UCSD-AML1 (cell line): ENCODE data around the gene FAM234B.
"Not testable (repeated sequence)": the region's sequence is repeated elsewhere in the genome, so short reads cannot be mapped to it uniquely, and the experiment has no call there.

Experiments used
- DNase-seq: peaks from one replicate; lab custom pipeline; 2025; ENCODE audit not compliant: unreplicated experiment; lab: John Stamatoyannopoulos, UW

Gene FAM234B

DNA sequence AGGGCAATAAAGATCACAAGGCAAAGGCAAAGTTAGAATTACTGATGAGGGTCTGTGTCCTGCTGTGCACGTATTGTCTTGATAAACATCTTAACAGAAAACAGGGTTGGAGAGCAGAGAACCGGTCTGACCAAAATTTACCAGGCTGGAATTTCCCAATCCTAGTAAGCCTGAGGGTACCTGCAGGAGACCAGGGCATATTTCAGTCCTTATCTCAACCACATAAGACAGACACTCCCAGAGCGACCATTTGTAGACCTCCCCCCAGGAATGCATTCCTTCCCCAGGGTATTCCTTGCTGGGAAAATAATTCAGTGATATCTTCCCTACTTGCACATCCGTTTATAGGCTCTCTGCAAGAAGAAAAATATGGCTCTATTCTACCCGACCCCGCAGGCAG is 9.4 kb downstream of the FAM234B start:
- not testable (repeated sequence) for DNase-seq

- no peak for DNase-seq
Measured at GRCh38 chr12:13060581-13060980, 16.4 kb downstream of the FAM234B start.

- DNase-seq = no peak
Measured at GRCh38 chr12:13061377-13061776, 17.2 kb downstream of the FAM234B start.

GRCh38 chr12:13062669-13063068 is 18.5 kb downstream of the FAM234B start:
- no peak for DNase-seq

DNA sequence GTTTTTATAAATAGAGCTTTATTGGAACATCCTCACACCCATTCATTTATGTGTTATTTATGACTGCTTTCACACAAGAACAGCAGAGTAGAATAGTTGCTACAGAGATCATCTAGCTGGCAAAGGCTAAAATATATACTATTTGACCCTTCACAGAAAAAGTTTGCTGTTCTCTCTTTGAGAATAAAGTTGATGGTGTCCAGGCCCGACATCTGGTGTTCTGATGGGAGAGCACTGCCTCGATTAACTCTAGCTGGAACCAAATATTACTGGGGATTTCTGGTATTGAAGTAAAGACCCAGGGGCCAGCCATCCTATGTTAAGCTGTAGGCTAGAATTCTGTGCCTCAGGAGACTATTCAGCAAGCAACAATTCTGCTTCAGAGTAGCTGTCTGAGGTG is 21.8 kb downstream of the FAM234B start:
- no peak for DNase-seq

GRCh38 chr12:13066459-13066858 is 22.3 kb downstream of the FAM234B start:
- no peak for DNase-seq

GRCh38 chr12:13067322-13067721 is 23.1 kb downstream of the FAM234B start:
- no peak for DNase-seq

DNA sequence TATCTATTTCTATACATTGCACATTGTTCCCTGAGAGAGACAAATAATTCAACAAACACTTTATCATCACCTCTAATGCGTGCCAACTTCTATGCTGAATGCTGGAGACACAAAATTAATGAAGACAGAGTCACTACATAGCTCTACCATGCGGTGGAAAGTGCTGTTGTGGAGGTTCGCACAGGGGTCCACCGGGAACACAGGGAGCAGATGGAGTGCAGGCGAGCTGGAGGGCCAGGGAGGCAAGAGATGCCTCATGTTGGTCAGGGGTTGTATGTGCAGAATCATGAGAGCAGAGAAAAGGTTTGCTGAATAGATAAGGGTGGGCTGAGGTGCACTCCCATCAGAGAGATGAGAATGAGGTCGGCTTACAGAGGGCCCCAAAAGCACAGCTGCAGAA is 25.2 kb downstream of the FAM234B start:
- DNase-seq = no peak

GRCh38 chr12:13071305-13072280 is 27.4 kb downstream of the FAM234B start:
- no peak for DNase-seq

DNA sequence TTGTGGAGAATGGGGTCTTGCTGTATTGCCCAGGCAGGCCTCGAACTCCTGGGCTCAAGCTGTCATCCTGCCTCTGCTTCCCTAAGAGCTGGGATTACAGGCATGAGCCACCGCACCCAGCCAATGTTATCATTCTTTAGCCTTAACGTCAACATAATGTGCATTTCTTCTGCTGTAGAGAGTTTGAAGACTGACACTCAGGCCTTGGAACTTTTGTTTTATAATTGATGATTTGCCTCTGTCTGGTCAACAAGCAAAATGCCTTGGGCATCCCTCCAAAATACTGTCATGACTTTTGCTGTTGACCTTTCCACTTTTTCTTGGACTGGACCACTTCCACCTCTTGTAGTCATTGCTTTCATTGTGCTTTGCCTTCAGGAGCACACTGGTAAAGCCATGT is 29.0 kb downstream of the FAM234B start:
- no peak for DNase-seq

DNA sequence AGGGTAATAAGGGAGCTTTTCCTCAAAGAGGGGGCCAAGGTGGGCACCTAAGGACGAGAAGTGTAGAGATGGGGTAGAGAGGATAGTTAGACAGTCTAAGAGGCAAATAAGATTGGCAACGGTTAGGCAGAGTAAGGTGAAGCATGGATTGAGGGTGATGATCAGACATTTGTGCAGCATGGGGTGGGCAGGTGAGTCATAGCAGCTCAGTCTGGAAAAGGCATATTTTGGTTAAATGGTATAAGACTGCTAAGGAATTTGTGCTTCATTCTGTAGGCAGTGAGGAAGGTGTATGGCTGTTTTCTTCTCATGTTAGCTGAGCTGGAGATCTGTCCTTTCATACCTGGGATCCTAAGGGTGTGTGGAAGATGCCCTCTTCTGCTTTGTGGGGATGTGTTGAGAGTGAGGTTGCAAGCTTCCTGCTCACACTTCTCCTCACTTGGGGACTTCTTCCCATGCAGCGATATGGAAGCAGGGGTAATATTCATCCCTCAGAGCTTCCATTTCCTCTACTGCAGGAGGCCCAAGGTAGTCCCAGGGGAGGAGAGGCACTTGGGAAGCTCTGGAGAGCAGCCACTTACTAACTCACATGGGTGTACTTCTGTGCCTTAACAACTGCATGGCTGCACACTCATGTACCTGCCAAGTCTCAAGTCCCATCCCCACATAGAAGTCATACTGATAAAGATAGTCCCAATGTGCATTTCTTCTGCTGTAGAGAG is 30.4 kb downstream of the FAM234B start:
- no peak for DNase-seq

DNA sequence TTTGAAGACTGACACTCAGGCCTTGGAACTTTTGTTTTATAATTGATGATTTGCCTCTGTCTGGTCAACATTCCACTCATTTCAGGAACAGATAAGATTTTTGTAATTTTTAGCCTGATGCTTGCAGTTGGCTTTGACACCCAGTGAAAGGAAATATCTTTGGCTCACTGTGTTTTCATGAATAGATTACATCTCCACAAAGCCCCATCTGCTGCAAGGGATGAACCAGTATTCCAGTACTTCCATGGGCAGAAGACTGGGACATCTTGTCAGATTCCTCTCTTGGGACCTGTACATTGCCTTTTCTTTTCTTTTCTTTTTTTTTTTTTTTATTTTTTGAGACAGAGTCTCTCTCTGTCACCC is 30.9 kb downstream of the FAM234B start:
- DNase-seq = no peak

GRCh38 chr12:13075786-13076570 is 31.8 kb downstream of the FAM234B start:
- DNase-seq = no peak

DNA sequence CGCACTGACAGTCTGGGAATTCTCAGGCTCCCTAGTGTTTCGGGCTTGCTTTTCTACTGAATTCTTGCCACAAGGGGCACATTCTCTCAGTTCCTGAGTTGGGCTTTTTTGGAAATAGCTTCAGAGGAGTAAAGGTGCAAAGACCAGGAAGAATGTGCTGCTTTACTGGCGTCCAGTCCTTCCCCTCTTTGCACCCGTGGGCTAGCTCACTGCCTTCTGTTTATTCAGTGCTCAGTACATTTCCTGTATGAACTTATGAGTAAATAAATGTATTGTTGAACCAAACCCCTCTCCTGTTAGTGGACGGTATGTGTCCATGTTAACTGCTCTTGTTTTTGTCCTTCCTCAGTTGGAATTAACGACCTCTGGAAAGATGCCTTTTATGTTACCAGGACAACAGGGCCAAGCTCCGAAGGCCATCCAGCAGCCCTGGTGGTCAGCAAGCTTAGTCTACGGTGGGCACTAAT is 35.3 kb downstream of the FAM234B start:
- DNase-seq = no peak

- no peak for DNase-seq
Measured at GRCh38 chr12:13080266-13080665, 36.1 kb downstream of the FAM234B start.

GRCh38 chr12:13082861-13083260 is 38.7 kb downstream of the FAM234B start:
- DNase-seq = no peak

GRCh38 chr12:13083638-13084037 is 39.5 kb downstream of the FAM234B start:
- DNase-seq = not testable (repeated sequence)

DNA sequence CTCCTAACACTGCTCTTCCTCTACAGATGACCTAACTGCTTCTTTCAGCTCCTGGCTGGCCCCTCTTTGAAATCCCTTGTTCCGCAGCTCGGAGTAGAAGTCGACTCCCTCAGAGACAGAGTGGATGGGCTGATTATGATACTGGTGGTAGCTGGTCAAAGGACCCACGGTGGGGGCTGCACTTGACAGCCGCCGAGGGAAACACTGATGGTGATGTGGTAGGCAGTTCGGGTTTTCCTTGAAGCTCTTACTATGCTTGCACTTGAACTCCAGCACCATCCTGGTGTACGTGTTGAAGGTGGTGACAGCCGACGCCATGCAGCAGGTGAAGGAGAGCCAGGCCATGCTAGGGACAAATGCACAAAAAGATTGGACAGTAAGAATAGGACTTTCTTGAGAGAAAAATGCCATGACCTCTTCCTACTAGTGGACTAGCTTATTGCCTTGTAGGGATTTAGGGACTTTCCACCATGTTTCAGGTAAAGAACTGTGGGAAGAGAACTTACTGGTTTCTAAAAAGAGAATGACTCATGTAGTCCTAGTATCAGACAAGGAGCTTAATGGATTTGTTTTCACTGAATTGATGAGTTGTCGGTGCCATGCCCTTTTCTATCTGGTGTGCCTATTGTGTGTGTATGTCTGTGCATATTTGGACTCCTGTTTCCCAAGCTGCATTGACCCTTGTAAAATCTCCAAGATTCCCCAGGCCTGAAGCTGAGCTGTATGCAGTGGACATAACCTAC is 40.9 kb downstream of the FAM234B start:
- DNase-seq = no peak

DNA sequence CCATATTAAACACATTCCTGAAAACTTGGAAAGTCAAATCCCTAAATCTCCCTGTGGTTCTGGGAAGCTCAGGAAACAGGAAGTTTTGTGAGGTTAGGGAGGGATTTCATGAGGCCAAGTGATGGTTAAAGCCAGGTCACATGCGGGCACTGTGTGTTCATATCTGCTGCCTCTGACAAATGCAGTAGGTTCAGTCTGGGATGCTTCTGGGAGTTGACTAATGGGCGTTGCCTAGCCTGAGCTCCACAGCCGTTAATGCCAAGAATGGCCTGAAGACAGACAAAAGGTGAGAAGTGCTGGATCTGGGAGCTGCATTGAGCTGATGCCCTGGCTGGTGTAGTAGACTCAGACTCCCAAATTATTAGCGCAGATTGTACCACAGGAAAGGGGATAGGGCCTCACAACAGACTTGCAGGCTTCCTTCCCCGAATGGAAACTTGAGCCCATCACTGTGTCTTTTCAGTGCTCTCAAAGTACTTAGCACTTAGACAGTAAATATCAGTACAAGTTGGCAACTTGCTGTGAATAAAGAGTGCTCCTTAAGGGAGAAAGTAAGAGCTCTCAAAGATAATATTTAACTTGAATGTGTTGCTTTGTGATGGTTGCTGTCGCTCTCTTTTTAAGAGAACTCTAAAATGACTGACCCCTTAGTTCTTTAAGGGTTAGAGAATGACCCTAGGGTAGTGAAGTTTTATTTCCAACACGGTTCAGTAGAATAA is 41.9 kb downstream of the FAM234B start:
- no peak for DNase-seq

DNA sequence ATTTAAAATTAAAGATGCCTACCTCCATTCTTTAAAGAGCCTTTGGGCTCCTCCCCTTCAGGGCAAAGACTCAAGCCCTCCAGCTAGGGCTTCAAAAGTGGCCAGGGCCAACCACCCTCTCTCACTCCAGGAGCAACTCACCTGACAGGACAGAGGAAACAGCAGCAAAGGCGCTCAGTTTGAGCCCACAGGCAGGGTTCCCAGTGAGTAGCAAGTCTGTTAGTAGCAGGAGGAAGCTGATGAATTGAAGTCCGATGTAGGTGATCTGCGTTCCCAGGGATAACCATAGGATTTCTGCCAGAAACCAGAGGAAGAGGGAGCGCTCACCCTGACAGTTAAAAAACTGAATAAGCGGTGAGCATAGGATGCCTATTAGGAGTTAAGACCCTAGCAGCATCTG is 43.6 kb downstream of the FAM234B start:
- no peak for DNase-seq
